ENCODE results near the gene SDK2. TPM values are rescaled to one million over a fixed set of nuclear protein-coding genes. Genes with fewer than 3 reads are reported as not detected.

Gene SDK2
- total and polyA plus RNA-seq, 2 of the 8 experiments (the other 6 are each of a cell fraction or from before 2014, with no cell fraction given) = 3.9 to 4.1 TPM

DNA sequence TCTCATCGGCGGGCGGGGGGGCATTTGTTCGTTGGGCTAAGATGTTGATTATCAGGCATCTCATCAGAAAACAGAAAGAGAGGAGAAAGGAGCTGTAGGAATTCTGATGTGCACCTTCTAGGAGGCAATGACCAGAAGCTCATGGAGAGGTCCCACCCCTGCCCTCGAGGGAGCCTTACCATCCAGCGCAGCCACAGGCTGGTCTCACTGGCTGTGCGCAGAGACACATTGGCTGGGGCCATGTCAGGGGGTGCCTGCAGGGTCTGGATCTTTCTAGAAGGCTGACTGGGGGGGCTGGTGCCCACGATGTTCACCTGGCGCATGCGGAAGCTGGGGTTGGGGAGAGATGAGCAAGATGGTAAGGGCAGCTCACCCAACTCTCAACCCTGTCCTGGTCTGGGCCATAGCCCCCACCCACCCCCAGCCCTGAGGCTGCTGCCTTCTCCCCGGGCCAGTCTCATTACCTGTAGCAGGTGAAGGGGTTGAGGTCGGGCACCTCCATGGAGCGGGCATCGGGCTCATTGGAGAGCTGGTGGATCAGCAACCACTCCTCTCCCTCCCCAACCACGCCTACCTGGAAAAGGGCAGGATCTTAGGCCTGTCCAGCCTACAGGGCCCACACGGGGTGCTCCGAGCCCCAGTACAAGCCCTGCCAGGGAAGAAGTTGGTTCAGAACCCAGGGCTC is 246.2 kb downstream of the SDK2 start (continued):
- TF ChIP-seq, protein P1, sequence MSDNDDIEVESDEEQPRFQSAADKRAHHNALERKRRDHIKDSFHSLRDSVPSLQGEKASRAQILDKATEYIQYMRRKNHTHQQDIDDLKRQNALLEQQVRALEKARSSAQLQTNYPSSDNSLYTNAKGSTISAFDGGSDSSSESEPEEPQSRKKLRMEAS (IDR thresholded peaks at IDR 0.05) = no peak
